ENCODE results near the gene KCNG4.
"Not testable (repeated sequence)": the region's sequence is repeated elsewhere in the genome, so short reads cannot be mapped to it uniquely, and the experiment has no call there.

The KCNG4 gene

GRCh38 chr16:84233748-84234147 lies 6.1 kb downstream of the KCNG4 start:
- no peak for DNase-seq

GRCh38 chr16:84232969-84233368 lies 6.8 kb downstream of the KCNG4 start:
- DNase-seq, result no peak

- no peak for DNase-seq
These were observed 7.8 kb downstream of the KCNG4 start for GRCh38 chr16:84232060-84232459.

GRCh38 chr16:84229471-84229870 lies 10.3 kb downstream of the KCNG4 start:
- DNase-seq, result no peak

GRCh38 chr16:84228256-84228838 lies 11.5 kb downstream of the KCNG4 start:
- DNase-seq, result no peak

GRCh38 chr16:84227548-84227947 lies 12.3 kb downstream of the KCNG4 start:
- no peak for DNase-seq

- no peak for DNase-seq
These were observed 13.8 kb downstream of the KCNG4 start for GRCh38 chr16:84226026-84226425.

- DNase-seq, result no peak
These were observed 14.2 kb downstream of the KCNG4 start for GRCh38 chr16:84225571-84225970.

GRCh38 chr16:84225126-84225525 lies 14.7 kb downstream of the KCNG4 start:
- no peak for DNase-seq

GRCh38 chr16:84224554-84224953 lies 15.3 kb downstream of the KCNG4 start:
- DNase-seq, result no peak

- DNase-seq, result no peak
These were observed 16.4 kb downstream of the KCNG4 start for GRCh38 chr16:84223456-84223855.

- no peak for DNase-seq
These were observed 19.0 kb downstream of the KCNG4 start for GRCh38 chr16:84220851-84221250.

GRCh38 chr16:84218956-84219355 lies 20.9 kb downstream of the KCNG4 start:
- no peak for DNase-seq

- DNase-seq, result no peak
These were observed 21.5 kb downstream of the KCNG4 start for GRCh38 chr16:84218176-84218823.

- not testable (repeated sequence) for DNase-seq
These were observed 23.7 kb downstream of the KCNG4 start for GRCh38 chr16:84216144-84216543.

- DNase-seq, result no peak
These were observed 24.3 kb downstream of the KCNG4 start for GRCh38 chr16:84215531-84215930.

GRCh38 chr16:84214451-84215066 lies 25.3 kb downstream of the KCNG4 start:
- DNase-seq, result no peak

- DNase-seq, result no peak
These were observed 27.2 kb downstream of the KCNG4 start for GRCh38 chr16:84212631-84213030.

- no peak for DNase-seq
These were observed 27.7 kb downstream of the KCNG4 start for GRCh38 chr16:84212154-84212553.

- DNase-seq, result no peak
These were observed 29.8 kb downstream of the KCNG4 start for GRCh38 chr16:84209989-84210388.

- DNase-seq, result peak; percentile 0
These were observed 31.9 kb downstream of the KCNG4 start for GRCh38 chr16:84207879-84208278.

- no peak for DNase-seq
These were observed 32.6 kb downstream of the KCNG4 start for GRCh38 chr16:84207251-84207650.

- DNase-seq, result no peak
These were observed 33.7 kb downstream of the KCNG4 start for GRCh38 chr16:84205976-84206691.

- not testable (repeated sequence) for DNase-seq
These were observed 34.7 kb downstream of the KCNG4 start for GRCh38 chr16:84205123-84205522.

All from NCI-H1694 treated with DMSO at 0.1 percent for 48 hours (cell line).